GM12878 (cell line): ENCODE data around the gene EVI5L. TPM values are rescaled to one million over a fixed set of nuclear protein-coding genes. Genes with fewer than 3 reads are reported as not detected.

ENCODE experiments used
- ATAC-seq: fragments of 200-7000 bp; cut with Tn5 transposase; 3 replicates; pipeline ENCODE4 v1.9.1; 2020; ENCODE audit warnings: mild to moderate bottlenecking, moderate library complexity
- BruUV-seq: library from RNA; stranded (reverse); fragments of 400-500 nt; replicated peaks from 2 replicates; lab custom pipeline; 2021; lab: Mats Ljungman, UMichigan
- CTCF ChIA-PET: fragments of 300-600 bp; sonication (Branson Sonifier 250); formaldehyde crosslinking; extraction: SDS; loops from one replicate; lab custom pipeline; 2021; ENCODE audit warnings: inconsistent platforms; lab: Yijun Ruan, JAX
- POLR2A ChIA-PET: fragments of 350-600 bp; formaldehyde crosslinking; extraction: SDS; loops from one replicate; lab custom pipeline; 2021; ENCODE audit warnings: inconsistent platforms; lab: Charles Lee
- RAD21 ChIA-PET: fragments of 300-600 bp; sonication (Branson Sonifier 250); formaldehyde crosslinking; loops from one replicate; lab custom pipeline; 2023; ENCODE audit warnings: antibody characterized with exemption; ENCODE audit not compliant: unreplicated experiment; lab: Charles Lee
- SMC1A ChIA-PET: fragments of 300-600 bp; sonication (Branson Sonifier 250); formaldehyde crosslinking; loops from one replicate; lab custom pipeline; 2023; ENCODE audit not compliant: unreplicated experiment, uncharacterized antibody; lab: Charles Lee
- DNase-seq: peaks from one replicate; pipeline ENCODE4 v3.0.0-alpha.2; 2011; ENCODE audit warnings: low read depth, low spot score
- FAIRE-seq: peaks from 3 replicates; lab custom pipeline; 2011; peaks lifted over from hg19 to GRCh38; lab: Jason Lieb, UNC
- H2AFZ ChIP-seq: 2 replicates; pipeline ENCODE4 v1.6.0; 2011; ENCODE audit warnings: low read depth, low read length, control low read depth; ENCODE audit not compliant: control insufficient read depth
- H3K27ac ChIP-seq: 2 replicates; pipeline ENCODE4 v1.5.1; 2011; ENCODE audit warnings: control low read depth; ENCODE audit not compliant: control insufficient read depth, insufficient read depth
- H3K27me3 ChIP-seq, 2 experiments: replicated peaks in 1 of 2; 2 replicates each; pipeline versions ENCODE4 v1.6.0 to v1.6.1; 2011; ENCODE audit warnings: low read length in 1 of 2; ENCODE audit not compliant: control insufficient read depth in 2 of 2, insufficient read depth in 2 of 2
- H3K36me3 ChIP-seq, 2 experiments: 2 replicates each; pipeline ENCODE4 v1.5.1; 2011; ENCODE audit warnings: low read length in 1 of 2; ENCODE audit not compliant: control insufficient read depth in 2 of 2, insufficient read depth in 2 of 2
- H3K4me1 ChIP-seq: 2 replicates; pipeline ENCODE4 v1.6.1; 2011; ENCODE audit warnings: mild to moderate bottlenecking, low read length, moderate library complexity, mixed read lengths; ENCODE audit not compliant: control insufficient read depth, insufficient read depth
- H3K4me2 ChIP-seq: 2 replicates; pipeline ENCODE4 v1.6.0; 2011; ENCODE audit warnings: control low read depth; ENCODE audit not compliant: control insufficient read depth, insufficient read depth
- H3K4me3 ChIP-seq: fragments of 200-600 bp; sonication (generic); 2 replicates; pipeline ENCODE4 v1.5.1; 2016
- H3K79me2 ChIP-seq: 2 replicates; pipeline ENCODE4 v1.6.0; 2011; ENCODE audit warnings: low read length; ENCODE audit not compliant: control insufficient read depth, insufficient read depth
- H3K9ac ChIP-seq: 2 replicates; pipeline ENCODE4 v1.8.0; 2011; ENCODE audit warnings: low read length, control low read depth, mixed read lengths; ENCODE audit not compliant: control insufficient read depth, insufficient read depth
- H3K9me3 ChIP-seq: replicated peaks from 3 replicates; pipeline ENCODE4 v1.5.1; 2011; ENCODE audit warnings: mild to moderate bottlenecking, low read length; ENCODE audit not compliant: control insufficient read depth, insufficient read depth
- H4K20me1 ChIP-seq: 2 replicates; pipeline ENCODE4 v1.6.0; 2011; ENCODE audit not compliant: control insufficient read depth, insufficient read depth
- BCL11A ChIP-seq: IDR thresholded peaks from 2 replicates; pipeline ENCODE4 v1.6.1; 2011; ENCODE audit warnings: low read depth, low read length
- CBFB ChIP-seq: IDR thresholded peaks from 2 replicates; pipeline ENCODE4 v1.6.1; 2016; ENCODE audit warnings: antibody characterized with exemption, low read depth
- CREM ChIP-seq: IDR thresholded peaks from 2 replicates; pipeline ENCODE4 v1.6.1; 2014; ENCODE audit warnings: antibody characterized with exemption, low read depth
- CTCF ChIP-seq, 3 experiments: IDR thresholded peaks in 2 of 3; conservative IDR thresholded peaks in 1 of 3; 2 replicates each; pipeline ENCODE4 v1.5.1; 2011; ENCODE audit warnings: low read depth in 3 of 3, low read length in 3 of 3, mild to moderate bottlenecking in 3 of 3, control low read depth in 2 of 3, moderate library complexity in 2 of 3, inconsistent platforms in 1 of 3, mixed read lengths in 1 of 3; ENCODE audit not compliant: control insufficient read depth in 2 of 3, insufficient read depth in 1 of 3; ENCODE audit errors: extremely low read depth in 1 of 3
- EED ChIP-seq: sonication (generic); IDR thresholded peaks from 2 replicates; pipeline ENCODE4 v1.6.1; 2016; ENCODE audit warnings: antibody characterized with exemption, low read depth
- FOXM1 ChIP-seq: IDR thresholded peaks from 2 replicates; pipeline ENCODE4 v1.6.1; 2012; ENCODE audit warnings: low read depth, mild to moderate bottlenecking, inconsistent platforms, low read length, moderate library complexity
- MYC ChIP-seq: IDR thresholded peaks from 2 replicates; pipeline ENCODE4 v1.6.1; 2011; ENCODE audit warnings: mild to moderate bottlenecking, low read length, moderate library complexity, inconsistent platforms; ENCODE audit not compliant: insufficient read depth, insufficient replicate concordance, insufficient read length, severe bottlenecking
- NBN ChIP-seq: fragments of 450-650 bp; IDR thresholded peaks from 2 replicates; pipeline ENCODE4 v1.6.1; 2016
- POLR2AphosphoS2 ChIP-seq: IDR thresholded peaks from 2 replicates; pipeline ENCODE4 v1.6.1; 2011; ENCODE audit warnings: low read depth, mild to moderate bottlenecking, low read length, improper control_type of control experiment, moderate library complexity
- SIX5 ChIP-seq: IDR thresholded peaks from 2 replicates; pipeline ENCODE4 v1.6.1; 2011; ENCODE audit warnings: mild to moderate bottlenecking, low read depth, low read length, moderate library complexity; ENCODE audit not compliant: severe bottlenecking
- TAF1 ChIP-seq: IDR thresholded peaks from 2 replicates; pipeline ENCODE4 v1.6.1; 2011; ENCODE audit warnings: mild to moderate bottlenecking, low read depth, low read length, borderline replicate concordance
- TCF7 ChIP-seq: IDR thresholded peaks from 2 replicates; pipeline ENCODE4 v1.6.1; 2014; ENCODE audit warnings: antibody characterized with exemption, borderline replicate concordance
- USF1 ChIP-seq: IDR thresholded peaks from 2 replicates; pipeline ENCODE4 v1.6.1; 2011; ENCODE audit warnings: borderline replicate concordance, low read depth, mild to moderate bottlenecking, moderate library complexity, mixed read lengths, low read length; ENCODE audit not compliant: insufficient read depth; ENCODE audit errors: extremely low read length
- ZNF217 ChIP-seq: fragments of 450-650 bp; IDR thresholded peaks from 2 replicates; pipeline ENCODE4 v1.6.1; 2017; ENCODE audit warnings: antibody characterized with exemption, mild to moderate bottlenecking
- WGBS: methylation state at CpG from one replicate; pipeline ENCODE4 v1.1.6; 2016; ENCODE audit warnings: low lambda C conversion rate; ENCODE audit not compliant: insufficient replicate concordance, insufficient coverage; ENCODE audit errors: missing lambda C conversion rate; 5-methylcytosine and 5-hydroxymethylcytosine counted together
- in situ Hi-C: fragments of 300-500 bp; cut with MboI; formaldehyde crosslinking; loops from 9 replicates; pipeline ENCODE4 v1.14.3; 2018; ENCODE audit warnings: mixed read lengths
- intact Hi-C: fragments of 100-400 bp; cut with micrococcal nuclease; formaldehyde crosslinking; loops from one replicate; pipeline ENCODE4 v1.14.2; 2022; ENCODE audit not compliant: unreplicated experiment
- polyA plus RNA-seq, 11 experiments: library from polyadenylated mRNA; depleted of rRNA in 4 of 11; unstranded in 6 of 11; stranded (reverse) in 5 of 11; fragments of >200 nt; fragmentation: Nextera tagmentation in 4 of 11; fragmentation: Illumina TruSeq in 1 of 11; extraction: Ambion mirVana in 4 of 11; extraction: Trizol in 1 of 11; gene quantifications; 1 replicate in 1 of 11; 2 replicates in 10 of 11; pipeline versions ENCODE4 v1.2.1 to v1.2.3, GENCODE V29; 2011 to 2016; ENCODE audit warnings: inconsistent platforms in 2 of 11, missing spikeins in 2 of 11, low read depth in 1 of 11
- total RNA-seq, 4 experiments: library from RNA; depleted of rRNA in 3 of 4; stranded (reverse); fragments of >200 nt in 3 of 4; fragmentation: Illumina TruSeq in 1 of 4; extraction: Trizol in 1 of 4; gene quantifications; 2 replicates each; pipeline versions ENCODE4 v1.2.1 to v1.2.3, GENCODE V29; 2013 to 2021

Gene EVI5L
- total and polyA plus RNA-seq, 10 of the 15 experiments (the other 5 are each of a cell fraction or from before 2014, with no cell fraction given), result 0.23 to 13.8 (median 5.0) TPM

- H4K20me1 ChIP-seq, result no peaks in the 10 kb centered on the region
- ChIA-PET RAD21 (no interaction called here), POLR2A (no interaction called here), CTCF (no interaction called here), SMC1A (no interaction called here)
- peaks cover 8 to 21% of the 10 kb centered on the region in 2 experiments for H3K27me3 ChIP-seq
- H2AFZ ChIP-seq, result no peak overlapping the region
- WGBS, result 54% methylated on average over 12 of the region's 12 CpGs
- ATAC-seq (no peak), FAIRE-seq (no peak), DNase-seq (no peak)
- no peak overlapping the region for H3K4me2 ChIP-seq
- H3K9ac ChIP-seq, result no peak overlapping the region
- no peaks in the 10 kb centered on the region for H3K4me1 ChIP-seq
- in situ Hi-C loops (no loop called here), intact Hi-C loops (no loop called here)
- no peaks in the 10 kb centered on the region; the same call in 2 of the 3 replicates for H3K9me3 ChIP-seq
- H3K79me2 ChIP-seq, result no peaks in the 10 kb centered on the region
- TF ChIP-seq EED (no peak), FOXM1 (no peak), TAF1 (no peak), ZNF217 (no peak), USF1 (no peak), CREM (no peak), MYC (no peak), POLR2AphosphoS2 (no peak), NBN (no peak), CTCF (IDR thresholded peaks at IDR 0.05 in 2 of 3, conservative IDR thresholded peaks at IDR 0.05 in 1 of 3; ENCODE audit: control insufficient read depth in 2 of 3, extremely low read depth in 1 of 3, insufficient read depth in 1 of 3, low read depth in 3 of 3, low read length in 3 of 3) (no peak), CBFB (no peak), SIX5 (no peak), BCL11A (no peak), TCF7 (no peak)
- H3K27ac ChIP-seq, result no peak overlapping the region
- H3K4me3 ChIP-seq, result no peak overlapping the region
- BruUV-seq, result no TSS peak
- peaks cover 0 to 14% of the 10 kb centered on the region in 2 experiments; a peak in 3 of 4 replicates for H3K36me3 ChIP-seq
These were observed 84.1 kb downstream of the EVI5L start for GRCh38 chr19:7914099-7914498.

Other genes with a start within 250 kb of the EVI5L start
Only the 7 nearest of the 21 such genes appear.
- 0.05 and 0.11 TPM in 2 replicates for gene CD209, start 82.7 kb upstream of the EVI5L start, total RNA-seq (2014; rRNA removed)
- gene CD209, start 82.7 kb upstream of the EVI5L start, total RNA-seq (2014; rRNA removed; fragmentation: Illumina TruSeq; extraction: Trizol), result 0.05 TPM in 1 of 2 replicates, not detected in the other
- gene CD209, start 82.7 kb upstream of the EVI5L start, total RNA-seq (2021), result 0.16 and 0.21 TPM in 2 replicates
- gene CD209, start 82.7 kb upstream of the EVI5L start, polyA plus RNA-seq (2011; rRNA removed), result not detected in 2 replicates
- gene CD209, start 82.7 kb upstream of the EVI5L start, polyA plus RNA-seq (2014; fragmentation: Illumina TruSeq; extraction: Trizol), result 0.06 and 0.12 TPM in 2 replicates
- under 1 TPM; 0.04 to 0.10 TPM for gene CD209, start 82.7 kb upstream of the EVI5L start, polyA plus RNA-seq (2014; fragmentation: Nextera tagmentation; extraction: Ambion mirVana)
- 0.04 and 0.05 TPM in 2 replicates for gene CD209, start 82.7 kb upstream of the EVI5L start, polyA plus RNA-seq (2014; rRNA removed)
- under 1 TPM in 1 of 2 experiments, not detected in 1; 0.08 TPM for gene CD209, start 82.7 kb upstream of the EVI5L start, polyA plus RNA-seq (2016; fragmentation: Nextera tagmentation; extraction: Ambion mirVana)
- gene CLEC4M, start 67.0 kb upstream of the EVI5L start, total RNA-seq (2014; rRNA removed), result 0.11 and 0.44 TPM in 2 replicates
- gene CLEC4M, start 67.0 kb upstream of the EVI5L start, total RNA-seq (2014; rRNA removed; fragmentation: Illumina TruSeq; extraction: Trizol), result 0.18 and 0.32 TPM in 2 replicates
- 0.16 and 0.31 TPM in 2 replicates for gene CLEC4M, start 67.0 kb upstream of the EVI5L start, total RNA-seq (2021)
- gene CLEC4M, start 67.0 kb upstream of the EVI5L start, polyA plus RNA-seq (2011; rRNA removed), result not detected in 2 replicates
- 0.12 and 0.17 TPM in 2 replicates for gene CLEC4M, start 67.0 kb upstream of the EVI5L start, polyA plus RNA-seq (2014; fragmentation: Illumina TruSeq; extraction: Trizol)
- under 1 TPM; 0.38 to 0.42 TPM for gene CLEC4M, start 67.0 kb upstream of the EVI5L start, polyA plus RNA-seq (2014; fragmentation: Nextera tagmentation; extraction: Ambion mirVana)
- 0.37 and 0.60 TPM in 2 replicates for gene CLEC4M, start 67.0 kb upstream of the EVI5L start, polyA plus RNA-seq (2014; rRNA removed)
- gene CLEC4M, start 67.0 kb upstream of the EVI5L start, polyA plus RNA-seq (2016; fragmentation: Nextera tagmentation; extraction: Ambion mirVana), result under 1 TPM; 0.23 to 0.25 TPM
- not detected in 2 replicates for gene PRR36, start 44.2 kb downstream of the EVI5L start, total RNA-seq (2014; rRNA removed)
- gene PRR36, start 44.2 kb downstream of the EVI5L start, total RNA-seq (2014; rRNA removed; fragmentation: Illumina TruSeq; extraction: Trizol), result not detected in 2 replicates
- 0.11 TPM in 1 of 2 replicates, not detected in the other for gene PRR36, start 44.2 kb downstream of the EVI5L start, total RNA-seq (2021)
- gene PRR36, start 44.2 kb downstream of the EVI5L start, polyA plus RNA-seq (2011; rRNA removed), result not detected in 2 replicates
- gene PRR36, start 44.2 kb downstream of the EVI5L start, polyA plus RNA-seq (2014; fragmentation: Illumina TruSeq; extraction: Trizol), result not detected in 2 replicates
- gene PRR36, start 44.2 kb downstream of the EVI5L start, polyA plus RNA-seq (2014; fragmentation: Nextera tagmentation; extraction: Ambion mirVana), result not detected
- 0.04 TPM in 1 of 2 replicates, not detected in the other for gene PRR36, start 44.2 kb downstream of the EVI5L start, polyA plus RNA-seq (2014; rRNA removed)
- gene PRR36, start 44.2 kb downstream of the EVI5L start, polyA plus RNA-seq (2016; fragmentation: Nextera tagmentation; extraction: Ambion mirVana), result not detected
- gene LRRC8E, start 58.3 kb downstream of the EVI5L start, total RNA-seq (2014; rRNA removed), result not detected in 2 replicates
- gene LRRC8E, start 58.3 kb downstream of the EVI5L start, total RNA-seq (2014; rRNA removed; fragmentation: Illumina TruSeq; extraction: Trizol), result not detected in 2 replicates
- gene LRRC8E, start 58.3 kb downstream of the EVI5L start, total RNA-seq (2021), result 0.16 TPM in 1 of 2 replicates, not detected in the other
- gene LRRC8E, start 58.3 kb downstream of the EVI5L start, polyA plus RNA-seq (2011; rRNA removed), result 0.04 TPM in 1 of 2 replicates, not detected in the other
- gene LRRC8E, start 58.3 kb downstream of the EVI5L start, polyA plus RNA-seq (2014; fragmentation: Illumina TruSeq; extraction: Trizol), result not detected in 2 replicates
- gene LRRC8E, start 58.3 kb downstream of the EVI5L start, polyA plus RNA-seq (2014; fragmentation: Nextera tagmentation; extraction: Ambion mirVana), result not detected
- 0.11 and 0.32 TPM in 2 replicates for gene LRRC8E, start 58.3 kb downstream of the EVI5L start, polyA plus RNA-seq (2014; rRNA removed)
- under 1 TPM in 1 of 2 experiments, not detected in 1; 0.25 TPM for gene LRRC8E, start 58.3 kb downstream of the EVI5L start, polyA plus RNA-seq (2016; fragmentation: Nextera tagmentation; extraction: Ambion mirVana)
- gene MAP2K7, start 73.7 kb downstream of the EVI5L start, total RNA-seq (2014; rRNA removed), result 9.7 and 13.4 TPM in 2 replicates
- gene MAP2K7, start 73.7 kb downstream of the EVI5L start, total RNA-seq (2014; rRNA removed; fragmentation: Illumina TruSeq; extraction: Trizol), result 4.8 and 5.5 TPM in 2 replicates
- 30.6 and 32.2 TPM in 2 replicates for gene MAP2K7, start 73.7 kb downstream of the EVI5L start, total RNA-seq (2021)
- 5.6 and 9.0 TPM in 2 replicates for gene MAP2K7, start 73.7 kb downstream of the EVI5L start, polyA plus RNA-seq (2011; rRNA removed)
- gene MAP2K7, start 73.7 kb downstream of the EVI5L start, polyA plus RNA-seq (2014; fragmentation: Illumina TruSeq; extraction: Trizol), result 4.2 and 8.0 TPM in 2 replicates
- under 1 TPM; 0.34 to 0.95 TPM for gene MAP2K7, start 73.7 kb downstream of the EVI5L start, polyA plus RNA-seq (2014; fragmentation: Nextera tagmentation; extraction: Ambion mirVana)
- gene MAP2K7, start 73.7 kb downstream of the EVI5L start, polyA plus RNA-seq (2014; rRNA removed), result 25.9 and 31.2 TPM in 2 replicates
- 1 to 10 TPM; 3.5 to 4.5 TPM for gene MAP2K7, start 73.7 kb downstream of the EVI5L start, polyA plus RNA-seq (2016; fragmentation: Nextera tagmentation; extraction: Ambion mirVana)
- not detected in 2 replicates for gene TGFBR3L, start 84.6 kb downstream of the EVI5L start, total RNA-seq (2014; rRNA removed)
- not detected in 2 replicates for gene TGFBR3L, start 84.6 kb downstream of the EVI5L start, total RNA-seq (2014; rRNA removed; fragmentation: Illumina TruSeq; extraction: Trizol)
- 0.16 and 0.23 TPM in 2 replicates for gene TGFBR3L, start 84.6 kb downstream of the EVI5L start, total RNA-seq (2021)
- gene TGFBR3L, start 84.6 kb downstream of the EVI5L start, polyA plus RNA-seq (2011; rRNA removed), result not detected in 2 replicates
- gene TGFBR3L, start 84.6 kb downstream of the EVI5L start, polyA plus RNA-seq (2014; fragmentation: Illumina TruSeq; extraction: Trizol), result not detected in 2 replicates
- not detected for gene TGFBR3L, start 84.6 kb downstream of the EVI5L start, polyA plus RNA-seq (2014; fragmentation: Nextera tagmentation; extraction: Ambion mirVana)
- gene TGFBR3L, start 84.6 kb downstream of the EVI5L start, polyA plus RNA-seq (2014; rRNA removed), result 0.55 TPM in 1 of 2 replicates, not detected in the other
- under 1 TPM in 1 of 2 experiments, not detected in 1; 0.20 TPM for gene TGFBR3L, start 84.6 kb downstream of the EVI5L start, polyA plus RNA-seq (2016; fragmentation: Nextera tagmentation; extraction: Ambion mirVana)
- gene SNAPC2, start 90.1 kb downstream of the EVI5L start, total RNA-seq (2014; rRNA removed), result 16.0 and 16.8 TPM in 2 replicates
- 5.1 and 7.0 TPM in 2 replicates for gene SNAPC2, start 90.1 kb downstream of the EVI5L start, total RNA-seq (2014; rRNA removed; fragmentation: Illumina TruSeq; extraction: Trizol)
- 17.6 and 20.8 TPM in 2 replicates for gene SNAPC2, start 90.1 kb downstream of the EVI5L start, total RNA-seq (2021)
- gene SNAPC2, start 90.1 kb downstream of the EVI5L start, polyA plus RNA-seq (2011; rRNA removed), result 3.6 and 9.2 TPM in 2 replicates
- 0.86 and 5.4 TPM in 2 replicates for gene SNAPC2, start 90.1 kb downstream of the EVI5L start, polyA plus RNA-seq (2014; fragmentation: Illumina TruSeq; extraction: Trizol)
- gene SNAPC2, start 90.1 kb downstream of the EVI5L start, polyA plus RNA-seq (2014; fragmentation: Nextera tagmentation; extraction: Ambion mirVana), result 1 to 10 TPM in 1 of 2 experiments, under 1 TPM in 1; 0.19 to 1.0 TPM
- 17.7 and 18.3 TPM in 2 replicates for gene SNAPC2, start 90.1 kb downstream of the EVI5L start, polyA plus RNA-seq (2014; rRNA removed)
- gene SNAPC2, start 90.1 kb downstream of the EVI5L start, polyA plus RNA-seq (2016; fragmentation: Nextera tagmentation; extraction: Ambion mirVana), result 10 to 100 TPM; 15.9 to 19.7 TPM